Neural cell (in vitro differentiated cells): ENCODE results near the gene LRMDA.

Experiments used
- CTCF ChIP-seq: fragments of 450-650 bp; IDR thresholded peaks from 2 replicates; pipeline ENCODE4 v1.5.1; 2014; ENCODE audit warnings: antibody characterized with exemption, mild to moderate bottlenecking, moderate library complexity; ENCODE audit not compliant: poor library complexity, severe bottlenecking
- RAD21 ChIP-seq: fragments of 450-650 bp; conservative IDR thresholded peaks from 2 replicates; pipeline ENCODE4 v1.6.1; 2014; ENCODE audit warnings: antibody characterized with exemption, mild to moderate bottlenecking, moderate library complexity
- TF ChIP-seq, protein P1 (sequence below): IDR thresholded peaks from 2 replicates; pipeline ENCODE4 v1.6.1; 2012; ENCODE audit warnings: borderline replicate concordance

DNA sequence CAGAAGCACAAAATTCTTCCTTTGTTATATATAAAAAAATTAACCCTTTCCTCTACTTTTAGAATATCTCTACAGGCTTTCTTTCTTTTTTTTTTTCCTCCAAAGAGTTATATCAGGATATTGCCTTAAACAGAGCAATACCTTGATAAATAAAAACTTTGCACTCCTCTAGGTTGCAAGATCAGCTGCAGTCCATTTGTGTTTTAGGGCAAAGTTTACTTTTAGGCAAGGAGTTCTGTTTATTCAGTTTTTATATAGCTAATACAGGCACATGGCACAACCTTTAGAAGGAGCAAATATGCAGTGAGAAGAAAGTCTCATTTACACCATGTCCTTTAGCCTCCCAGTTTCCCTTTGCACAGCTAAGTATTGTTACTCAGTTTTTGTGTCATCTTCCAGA is 10.3 kb downstream of the LRMDA start:
- no peak for TF ChIP-seq CTCF
- TF ChIP-seq, protein P1, sequence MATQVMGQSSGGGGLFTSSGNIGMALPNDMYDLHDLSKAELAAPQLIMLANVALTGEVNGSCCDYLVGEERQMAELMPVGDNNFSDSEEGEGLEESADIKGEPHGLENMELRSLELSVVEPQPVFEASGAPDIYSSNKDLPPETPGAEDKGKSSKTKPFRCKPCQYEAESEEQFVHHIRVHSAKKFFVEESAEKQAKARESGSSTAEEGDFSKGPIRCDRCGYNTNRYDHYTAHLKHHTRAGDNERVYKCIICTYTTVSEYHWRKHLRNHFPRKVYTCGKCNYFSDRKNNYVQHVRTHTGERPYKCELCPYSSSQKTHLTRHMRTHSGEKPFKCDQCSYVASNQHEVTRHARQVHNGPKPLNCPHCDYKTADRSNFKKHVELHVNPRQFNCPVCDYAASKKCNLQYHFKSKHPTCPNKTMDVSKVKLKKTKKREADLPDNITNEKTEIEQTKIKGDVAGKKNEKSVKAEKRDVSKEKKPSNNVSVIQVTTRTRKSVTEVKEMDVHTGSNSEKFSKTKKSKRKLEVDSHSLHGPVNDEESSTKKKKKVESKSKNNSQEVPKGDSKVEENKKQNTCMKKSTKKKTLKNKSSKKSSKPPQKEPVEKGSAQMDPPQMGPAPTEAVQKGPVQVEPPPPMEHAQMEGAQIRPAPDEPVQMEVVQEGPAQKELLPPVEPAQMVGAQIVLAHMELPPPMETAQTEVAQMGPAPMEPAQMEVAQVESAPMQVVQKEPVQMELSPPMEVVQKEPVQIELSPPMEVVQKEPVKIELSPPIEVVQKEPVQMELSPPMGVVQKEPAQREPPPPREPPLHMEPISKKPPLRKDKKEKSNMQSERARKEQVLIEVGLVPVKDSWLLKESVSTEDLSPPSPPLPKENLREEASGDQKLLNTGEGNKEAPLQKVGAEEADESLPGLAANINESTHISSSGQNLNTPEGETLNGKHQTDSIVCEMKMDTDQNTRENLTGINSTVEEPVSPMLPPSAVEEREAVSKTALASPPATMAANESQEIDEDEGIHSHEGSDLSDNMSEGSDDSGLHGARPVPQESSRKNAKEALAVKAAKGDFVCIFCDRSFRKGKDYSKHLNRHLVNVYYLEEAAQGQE: no peak
- TF ChIP-seq RAD21: no peak
